Aorta (tissue), 5 donors: ENCODE data around the gene GLMN. TPM values are rescaled to one million over a fixed set of nuclear protein-coding genes. Genes with fewer than 3 reads are reported as not detected.

Experiments
- ATAC-seq: fragments of 200-7000 bp; cut with Tn5 transposase; one replicate; pipeline ENCODE4 v1.9.1; 2022; ENCODE audit warnings: moderate library complexity; ENCODE audit not compliant: low FRiP score
- DNase-seq, 2 donors: peaks; one replicate each; pipeline ENCODE4 v3.0.0-alpha.2; 2020
- H3K27ac ChIP-seq, 2 donors: one replicate each; pipeline ENCODE4 v1.5.1; 2013; ENCODE audit warnings: low read length in 2 of 2, mild to moderate bottlenecking in 2 of 2, moderate library complexity in 2 of 2, control low read depth in 1 of 2, inconsistent platforms in 1 of 2, low read depth in 1 of 2
- H3K27me3 ChIP-seq, 2 donors: one replicate each; pipeline ENCODE4 v1.6.1; 2013; ENCODE audit warnings: control low read depth in 1 of 2, low read length in 1 of 2, mild to moderate bottlenecking in 1 of 2, moderate library complexity in 1 of 2; ENCODE audit not compliant: insufficient read depth in 2 of 2, control insufficient read depth in 1 of 2
- H3K36me3 ChIP-seq, 2 donors: one replicate each; pipeline ENCODE4 v1.6.1; 2013; ENCODE audit warnings: control low read depth in 1 of 2, low read length in 1 of 2, mild to moderate bottlenecking in 1 of 2; ENCODE audit not compliant: insufficient read depth in 2 of 2, control insufficient read depth in 1 of 2
- H3K4me1 ChIP-seq, 2 donors: one replicate each; pipeline ENCODE4 v1.6.1; 2013; ENCODE audit warnings: low read length in 2 of 2, control low read depth in 1 of 2, mild to moderate bottlenecking in 1 of 2, moderate library complexity in 1 of 2; ENCODE audit not compliant: insufficient read depth in 2 of 2, control insufficient read depth in 1 of 2
- H3K4me3 ChIP-seq, 2 donors: one replicate each; pipeline ENCODE4 v1.5.1; 2013; ENCODE audit warnings: low read length in 2 of 2, control low read depth in 1 of 2, mild to moderate bottlenecking in 1 of 2
- H3K9me3 ChIP-seq: one replicate; pipeline ENCODE4 v1.6.1; 2013; ENCODE audit warnings: mild to moderate bottlenecking, low read length; ENCODE audit not compliant: control insufficient read depth
- WGBS, 2 donors: extraction: QIAGEN DNeasy Blood & Tissue Kit; methylation state at CpG; one replicate each; pipeline ENCODE4 v1.1.7; 2013; 5-methylcytosine and 5-hydroxymethylcytosine counted together
- intact Hi-C, 2 donors: fragments of 100-400 bp; cut with DNase I; formaldehyde crosslinking; loops; one replicate each; pipeline versions ENCODE4 v1.14.2 to v1.15.0; 2022
- polyA plus RNA-seq, 2 donors: library from polyadenylated mRNA; stranded (reverse); fragments of 200-250 nt; gene quantifications; one replicate each; pipeline ENCODE4 v1.2.3, GENCODE V29; 2013
- total RNA-seq, 2 donors: library from RNA; stranded (reverse); fragmentation: NEBNext Ultra II Directional; extraction: Animal tissue kit (Norgen Biotek cat#: 25700); gene quantifications; one replicate each; pipeline ENCODE4 v1.2.1, GENCODE V29; 2021
- donor health status: healthy with polysubstance abuse.
- donor health status: Bipolar disorder and iron deficiency.
- donor health status: DM: no; HTN: no; CAD: no.
- donor health status: DM: no; HTN: no; CAD: no.
- donor health status: DM: yes; HTN: yes; CAD: no.

The GLMN gene
- total and polyA plus RNA-seq, 4 donors = 5.6 to 9.9 (median 7.2) TPM

DNA sequence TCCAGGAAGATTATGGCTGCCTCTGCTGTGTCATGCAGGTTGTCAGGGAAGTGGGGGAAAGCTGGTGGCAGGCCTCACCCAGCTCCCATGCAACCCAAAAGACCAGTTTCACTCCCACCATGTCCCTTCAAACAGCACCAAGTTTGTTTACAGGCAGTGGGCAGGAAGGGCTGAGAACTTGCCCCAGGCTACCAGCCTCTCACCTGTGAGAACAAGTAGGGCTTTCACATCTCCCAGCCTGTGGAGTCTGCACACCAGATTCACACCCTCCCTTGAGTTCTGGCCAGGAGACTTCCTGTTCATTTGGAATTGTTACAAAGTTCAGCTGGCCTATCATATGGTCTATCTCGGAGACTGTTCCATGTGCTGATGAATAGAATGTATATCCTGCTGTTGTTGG lies 27.9 kb upstream of the GLMN start:
- Histone ChIP-seq H3K36me3 (peaks cover 0 to 7% of the 10 kb centered on the region in 2 donors), H3K4me1 (no peaks in the 10 kb centered on the region)
- 96 to 100% methylated on average over 1 of the region's 1 CpG for WGBS, 2 donors

DNA sequence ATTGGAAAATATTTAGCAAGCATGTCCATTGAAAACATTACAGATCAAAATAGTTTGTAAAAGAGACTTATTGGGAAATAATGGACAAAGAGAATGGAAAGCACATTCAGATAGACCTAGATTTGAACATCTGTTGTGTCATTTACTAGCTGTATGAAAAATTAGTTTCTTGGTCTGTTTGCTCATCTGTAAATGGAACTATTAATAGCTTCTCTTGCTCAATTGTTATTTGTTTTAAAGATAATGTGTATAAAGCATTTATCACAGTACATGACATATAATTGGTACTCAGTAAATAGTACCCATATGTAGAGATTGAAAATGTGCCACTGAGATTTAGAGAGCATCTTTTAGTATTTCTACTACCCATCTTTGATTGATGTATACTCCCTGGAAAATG lies 26.0 kb upstream of the GLMN start:
- DNase-seq (no peak), ATAC-seq (no peak)
- Histone ChIP-seq H3K4me1 (no peaks in the 10 kb centered on the region), H3K4me3 (no peak overlapping the region), H3K27me3 (no peaks in the 10 kb centered on the region), H3K9me3 (peaks cover 1% of the 10 kb centered on the region), H3K27ac (no peak overlapping the region), H3K36me3 (peaks cover 0 to 5% of the 10 kb centered on the region in 2 donors)
- intact Hi-C loops = no loop called here

More for the DNA sequence above, 27.9 kb upstream of the GLMN start:
- intact Hi-C loops = no loop called here
- no peak overlapping the region for H3K27ac ChIP-seq
- no peaks in the 10 kb centered on the region for H3K27me3 ChIP-seq
- ATAC-seq = no peak
- no peak overlapping the region for H3K4me3 ChIP-seq
- no peak for DNase-seq
- H3K9me3 ChIP-seq = peaks cover 1% of the 10 kb centered on the region

DNA sequence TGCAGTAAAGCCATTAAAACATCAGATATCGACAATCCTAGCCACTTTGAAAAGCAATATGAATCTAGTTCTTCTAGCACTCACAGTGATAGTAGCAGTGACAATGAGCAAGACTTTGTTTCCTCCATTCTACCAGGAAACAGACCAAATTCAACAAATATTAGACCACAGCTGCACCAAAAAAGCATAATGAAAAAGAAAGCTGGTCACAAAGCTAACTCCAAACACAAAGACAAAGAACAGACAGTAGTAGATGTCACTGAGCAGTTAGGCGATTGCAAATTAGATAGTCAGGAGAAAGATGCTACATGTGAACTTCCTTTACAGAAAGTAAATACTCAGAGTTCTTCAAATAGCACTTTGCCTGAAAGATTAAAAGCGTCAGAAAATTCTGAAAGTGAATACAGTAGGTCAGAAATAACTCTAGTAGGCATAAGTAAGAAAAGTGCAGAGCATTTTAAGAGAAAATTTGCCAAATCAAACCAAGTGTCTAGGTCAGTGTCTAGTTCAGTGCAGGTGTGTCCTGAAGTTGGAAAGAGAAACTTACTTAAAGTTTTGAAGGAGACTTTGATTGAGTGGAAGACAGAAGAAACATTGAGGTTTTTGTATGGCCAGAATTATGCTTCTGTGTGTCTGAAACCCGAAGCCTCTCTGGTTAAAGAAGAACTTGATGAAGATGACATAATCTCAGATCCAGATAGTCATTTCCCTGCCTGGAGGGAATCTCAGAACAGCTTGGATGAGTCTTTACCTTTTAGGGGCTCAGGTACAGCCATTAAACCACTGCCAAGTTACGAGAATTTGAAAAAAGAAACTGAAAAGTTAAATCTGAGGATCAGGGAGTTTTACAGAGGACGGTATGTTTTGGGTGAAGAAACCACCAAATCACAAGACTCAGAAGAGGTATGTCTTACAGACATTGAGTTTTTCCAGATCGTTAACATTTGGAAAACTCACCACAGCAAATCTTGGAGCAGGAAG lies 25.0 kb upstream of the GLMN start:
- intact Hi-C loops = no loop called here
- Histone ChIP-seq H3K4me1 (no peaks in the 10 kb centered on the region), H3K36me3 (peaks cover 0 to 4% of the 10 kb centered on the region in 2 donors), H3K4me3 (no peak overlapping the region), H3K9me3 (peaks cover 1% of the 10 kb centered on the region), H3K27ac (no peak overlapping the region), H3K27me3 (no peaks in the 10 kb centered on the region)
- 92 to 95% methylated on average over 7 of the region's 7 CpGs for WGBS, 2 donors
- ATAC-seq (no peak), DNase-seq (no peak)

DNA sequence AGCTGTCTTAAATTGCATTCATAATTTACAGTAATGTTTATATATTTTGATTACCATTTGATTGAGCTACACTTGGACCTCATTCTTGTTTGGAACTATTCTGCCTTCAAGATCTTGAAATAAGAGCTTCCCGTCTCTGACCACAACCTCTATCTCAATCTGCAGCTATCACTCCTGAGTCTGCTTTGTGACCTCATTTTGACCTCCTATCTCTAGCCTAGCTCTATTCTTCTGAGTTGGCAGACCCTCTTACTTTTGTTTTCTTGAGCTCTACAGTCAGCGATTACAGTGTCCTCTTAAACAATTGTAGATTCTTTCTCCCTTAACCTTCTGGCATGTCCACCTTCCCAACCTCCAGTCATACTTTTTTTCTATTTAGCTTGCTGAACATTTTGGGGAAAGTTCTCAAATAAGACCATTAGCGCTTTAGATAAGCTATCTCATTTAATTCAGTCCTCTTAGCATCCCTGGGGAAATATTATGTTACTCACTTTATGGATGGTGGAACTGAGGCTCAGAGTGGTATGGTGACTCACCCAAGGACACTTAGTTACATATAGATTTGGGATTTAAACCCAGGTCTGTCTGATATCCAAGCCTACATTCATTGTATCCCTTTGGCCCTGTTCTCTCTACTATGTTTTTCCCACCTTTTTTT lies 19.2 kb upstream of the GLMN start:
- Histone ChIP-seq H3K4me1 (no peaks in the 10 kb centered on the region), H3K27ac (no peak overlapping the region), H3K9me3 (no peaks in the 10 kb centered on the region), H3K36me3 (no peaks in the 10 kb centered on the region), H3K27me3 (no peaks in the 10 kb centered on the region), H3K4me3 (no peak overlapping the region)
- intact Hi-C loops = loop anchor here (10.0 kb wide), 2 partner anchors 287 to 497 kb away; no protein-coding TSS in a partner anchor
- 89% methylated on average over 3 of the region's 3 CpGs for WGBS, 2 donors
- DNase-seq (no peak), ATAC-seq (no peak)

DNA sequence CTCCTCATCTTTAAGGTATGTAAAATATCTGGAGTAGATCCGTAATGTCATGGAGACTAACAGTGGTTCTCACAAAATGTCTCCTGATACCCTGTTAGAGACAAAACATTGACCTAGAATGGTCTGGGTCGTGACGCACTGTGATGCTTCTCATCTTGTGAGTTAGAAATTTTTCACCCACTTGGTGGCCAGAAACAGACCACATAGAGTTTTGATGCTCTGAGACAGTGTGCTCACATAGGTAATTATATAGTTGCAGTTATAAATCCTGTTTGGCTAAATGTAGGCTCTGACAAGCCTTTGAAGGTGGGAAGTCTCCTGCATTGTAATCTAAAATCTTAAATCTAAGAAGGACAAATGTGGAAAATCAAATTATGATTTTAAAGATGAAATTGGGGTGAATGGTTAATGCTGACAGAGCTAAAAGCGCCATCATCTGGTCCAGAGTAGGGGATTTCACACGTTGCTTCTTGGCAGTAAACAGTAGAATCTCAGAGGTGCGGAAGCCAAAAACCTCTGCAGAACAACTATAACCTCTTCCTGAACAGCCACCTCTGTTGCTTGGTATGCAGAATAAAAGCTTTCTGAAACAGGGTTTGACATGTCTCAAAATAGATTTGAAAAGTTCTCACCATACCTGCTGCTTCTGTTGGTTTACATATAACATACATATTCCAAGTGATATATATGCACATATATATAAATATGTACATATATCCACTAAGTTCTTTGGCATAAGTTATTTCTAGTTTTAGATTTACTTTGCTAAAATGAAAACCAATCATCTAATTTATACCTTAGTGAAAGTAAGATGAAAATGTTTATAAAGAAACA lies 17.2 kb upstream of the GLMN start:
- Histone ChIP-seq H3K4me3 (no peak overlapping the region), H3K27ac (no peak overlapping the region), H3K9me3 (no peaks in the 10 kb centered on the region), H3K27me3 (no peaks in the 10 kb centered on the region), H3K36me3 (peaks cover 0 to 4% of the 10 kb centered on the region in 2 donors), H3K4me1 (no peaks in the 10 kb centered on the region)
- 85 to 87% methylated on average over 6 of the region's 6 CpGs for WGBS, 2 donors
- intact Hi-C loops = loop anchor here (10.0 kb wide), 2 partner anchors 289 to 499 kb away; no protein-coding TSS in a partner anchor
- ATAC-seq (no peak), DNase-seq (no peak)

DNA sequence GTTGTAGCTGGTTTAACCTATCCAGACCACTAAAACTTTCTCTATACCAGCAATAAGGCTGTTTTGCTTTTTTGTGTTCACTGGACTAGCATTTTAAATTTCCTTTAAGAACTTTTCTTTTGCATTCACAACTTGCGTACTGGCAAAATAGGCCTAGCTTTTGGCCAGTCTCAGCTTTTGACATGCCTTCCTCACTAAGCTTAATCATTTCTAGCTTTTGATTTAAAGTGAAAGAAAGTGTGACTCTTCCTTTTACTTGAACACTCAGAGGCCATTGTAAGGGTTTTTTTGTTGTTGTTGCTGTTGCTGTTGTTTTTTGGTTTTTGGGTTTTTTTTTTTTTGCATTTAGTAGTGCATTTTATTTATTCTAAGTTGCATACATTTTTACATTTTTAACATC lies 15.2 kb upstream of the GLMN start:
- Histone ChIP-seq H3K36me3 (peaks cover 0 to 4% of the 10 kb centered on the region in 2 donors), H3K27ac (no peak overlapping the region), H3K4me3 (no peak overlapping the region), H3K4me1 (no peaks in the 10 kb centered on the region), H3K27me3 (no peaks in the 10 kb centered on the region), H3K9me3 (no peaks in the 10 kb centered on the region)
- DNase-seq (no peak), ATAC-seq (no peak)
- intact Hi-C loops = loop anchor here (10.0 kb wide), 2 partner anchors 291 to 501 kb away; no protein-coding TSS in a partner anchor
- whole genome bisulfite sequencing, 2 donors = 97 to 100% methylated on average over 1 of the region's 1 CpG

DNA sequence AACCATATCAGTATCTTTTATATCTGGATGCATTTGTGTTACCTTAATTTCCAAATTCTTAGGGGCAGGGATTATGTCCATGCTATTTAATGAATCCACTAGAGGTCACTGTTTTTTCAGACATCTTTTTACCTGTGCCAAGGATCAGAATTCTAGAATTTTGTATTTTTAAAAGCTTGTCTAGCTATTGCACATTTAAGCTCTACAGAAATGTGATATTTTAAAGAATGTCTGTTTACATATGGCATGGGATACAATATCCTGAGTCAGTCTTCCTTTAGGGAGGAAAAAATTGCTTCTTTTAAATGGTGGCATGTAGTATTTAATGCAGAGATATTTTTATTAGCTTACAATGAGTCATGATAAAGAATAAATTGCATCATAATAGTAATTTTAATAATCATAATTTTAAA lies 11.4 kb upstream of the GLMN start:
- H3K27me3 ChIP-seq = no peaks in the 10 kb centered on the region
- no peaks in the 10 kb centered on the region for H3K4me1 ChIP-seq
- no peaks in the 10 kb centered on the region for H3K9me3 ChIP-seq
- peaks cover 0 to 4% of the 10 kb centered on the region in 2 donors for H3K36me3 ChIP-seq
- H3K27ac ChIP-seq = no peak overlapping the region
- intact Hi-C loops = loop anchor here (10.0 kb wide), 2 partner anchors 295 to 505 kb away; no protein-coding TSS in a partner anchor
- ATAC-seq (no peak), DNase-seq (no peak)
- no peak overlapping the region for H3K4me3 ChIP-seq

DNA sequence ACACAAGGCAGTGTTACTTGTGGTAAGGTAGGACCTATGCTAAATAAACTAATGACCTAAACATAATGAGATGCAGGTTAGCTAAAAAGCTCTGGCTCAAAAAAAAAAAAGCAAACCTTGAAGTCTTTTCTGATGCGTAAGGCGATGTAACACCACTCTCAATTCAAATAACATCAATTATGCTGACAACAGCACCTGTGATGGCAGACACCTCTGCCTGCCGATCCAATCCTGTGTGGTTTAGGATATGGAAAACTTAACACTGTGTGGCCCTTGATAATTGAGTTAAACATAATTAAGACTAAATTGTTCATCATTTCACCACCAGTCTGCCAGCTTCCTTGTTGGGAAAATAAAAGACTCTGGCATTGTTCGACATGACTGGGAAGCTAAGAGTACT lies 9.2 kb upstream of the GLMN start:
- H3K27me3 ChIP-seq = no peaks in the 10 kb centered on the region
- H3K9me3 ChIP-seq = no peaks in the 10 kb centered on the region
- ATAC-seq (no peak), DNase-seq (no peak)
- no peaks in the 10 kb centered on the region for H3K4me1 ChIP-seq
- WGBS, 2 donors = 83 to 85% methylated on average over 4 of the region's 4 CpGs
- H3K36me3 ChIP-seq = peaks cover 0 to 4% of the 10 kb centered on the region in 2 donors
- H3K27ac ChIP-seq = no peak overlapping the region
- H3K4me3 ChIP-seq = no peak overlapping the region
- intact Hi-C loops = loop anchor here in 1 of 2 donors (10.0 kb wide), 1 partner anchor 527 kb away; the partner anchor contains the start of gene RPL5
